GM12864 (cell line): ENCODE measurements around the gene UFD1.

Source experiments
- DNase-seq: peaks from one replicate; pipeline ENCODE4 v3.0.0-alpha.2; 2011; ENCODE audit warnings: low read depth
- H3K4me3 ChIP-seq: 2 replicates; pipeline ENCODE4 v1.5.1; 2011; ENCODE audit warnings: mild to moderate bottlenecking, low read depth, low read length, control low read depth
- CTCF ChIP-seq: IDR thresholded peaks from 2 replicates; pipeline ENCODE4 v1.5.1; 2011; ENCODE audit warnings: low read depth, mild to moderate bottlenecking, moderate library complexity, low read length, control low read depth, inconsistent platforms; ENCODE audit errors: missing control alignments

Gene UFD1

GRCh38 chr22:19432133-19432851, 46.7 kb downstream of the UFD1 start, which contains the start of gene MRPL40:
TSS of gene MRPL40 (plus strand) at chr22:19432545. CDS start at chr22:19432555, 10 bp downstream.
- H3K4me3 ChIP-seq: peak within 1 kb of the TSS; percentile 93
- DNase-seq: peak; percentile 84
- TF ChIP-seq CTCF: no peak

- peak within 1 kb of the TSS; percentile 93 for H3K4me3 ChIP-seq
- TF ChIP-seq CTCF: no peak
- no peak for DNase-seq
Measured at GRCh38 chr22:19431649-19432132, 47.3 kb downstream of the UFD1 start, which contains the start of gene HIRA. TSS of gene HIRA (minus strand) at chr22:19431733. CDS start at chr22:19431476, 257 bp downstream.

GRCh38 chr22:19430890-19431541, 48.0 kb downstream of the UFD1 start:
- peak; percentile 10 for TF ChIP-seq CTCF
- peak overlapping the region; percentile 93 for H3K4me3 ChIP-seq
- DNase-seq: no peak

- no peak for DNase-seq
- peak overlapping the region; percentile 93 for H3K4me3 ChIP-seq
- no peak for TF ChIP-seq CTCF
Measured at GRCh38 chr22:19429950-19430889, 48.8 kb downstream of the UFD1 start.

- TF ChIP-seq CTCF: no peak
- DNase-seq: no peak
- H3K4me3 ChIP-seq: no peak overlapping the region
Measured at GRCh38 chr22:19424186-19424500, 54.9 kb downstream of the UFD1 start.

- H3K4me3 ChIP-seq: no peak overlapping the region
Measured at GRCh38 chr22:19422440-19423301, 56.3 kb downstream of the UFD1 start.

More at GRCh38 chr22:19422440-19423301, 56.3 kb downstream of the UFD1 start:
- TF ChIP-seq CTCF: no peak
- no peak for DNase-seq
